Measurements from ENCODE around the gene KLHL14. TPM values are rescaled to one million over a fixed set of nuclear protein-coding genes. Genes with fewer than 3 reads are reported as not detected.

KLHL14 gene
- total RNA-seq, 3 donors from 2014 or later = 0.32 to 0.59 (median 0.33) TPM

GRCh38 chr18:32764611-32765244 lies 8.1 kb downstream of the KLHL14 start:
- Histone ChIP-seq H3K27me3 (peaks cover 0 to 13% of the 10 kb centered on the region in 2 donors), H3K36me3 (no peaks in the 10 kb centered on the region), H3K9me3 (no peaks in the 10 kb centered on the region), H3K4me1 (no peaks in the 10 kb centered on the region), H3K27ac (no peak overlapping the region), H3K4me3 (no peak overlapping the region)
- TF ChIP-seq, protein P1, sequence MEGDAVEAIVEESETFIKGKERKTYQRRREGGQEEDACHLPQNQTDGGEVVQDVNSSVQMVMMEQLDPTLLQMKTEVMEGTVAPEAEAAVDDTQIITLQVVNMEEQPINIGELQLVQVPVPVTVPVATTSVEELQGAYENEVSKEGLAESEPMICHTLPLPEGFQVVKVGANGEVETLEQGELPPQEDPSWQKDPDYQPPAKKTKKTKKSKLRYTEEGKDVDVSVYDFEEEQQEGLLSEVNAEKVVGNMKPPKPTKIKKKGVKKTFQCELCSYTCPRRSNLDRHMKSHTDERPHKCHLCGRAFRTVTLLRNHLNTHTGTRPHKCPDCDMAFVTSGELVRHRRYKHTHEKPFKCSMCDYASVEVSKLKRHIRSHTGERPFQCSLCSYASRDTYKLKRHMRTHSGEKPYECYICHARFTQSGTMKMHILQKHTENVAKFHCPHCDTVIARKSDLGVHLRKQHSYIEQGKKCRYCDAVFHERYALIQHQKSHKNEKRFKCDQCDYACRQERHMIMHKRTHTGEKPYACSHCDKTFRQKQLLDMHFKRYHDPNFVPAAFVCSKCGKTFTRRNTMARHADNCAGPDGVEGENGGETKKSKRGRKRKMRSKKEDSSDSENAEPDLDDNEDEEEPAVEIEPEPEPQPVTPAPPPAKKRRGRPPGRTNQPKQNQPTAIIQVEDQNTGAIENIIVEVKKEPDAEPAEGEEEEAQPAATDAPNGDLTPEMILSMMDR (IDR thresholded peaks at IDR 0.05) = no peak
- no peak for TF ChIP-seq POLR2AphosphoS5 (IDR thresholded peaks at IDR 0.05)
- TF ChIP-seq POLR2A (IDR thresholded peaks at IDR 0.05) = no peak
- no peak for DNase-seq (ENCODE audit: low spot score in 2 of 2)
- intact Hi-C loops (cut with DNase I; ENCODE audit: low total_unique reads) = no loop called here

DNA sequence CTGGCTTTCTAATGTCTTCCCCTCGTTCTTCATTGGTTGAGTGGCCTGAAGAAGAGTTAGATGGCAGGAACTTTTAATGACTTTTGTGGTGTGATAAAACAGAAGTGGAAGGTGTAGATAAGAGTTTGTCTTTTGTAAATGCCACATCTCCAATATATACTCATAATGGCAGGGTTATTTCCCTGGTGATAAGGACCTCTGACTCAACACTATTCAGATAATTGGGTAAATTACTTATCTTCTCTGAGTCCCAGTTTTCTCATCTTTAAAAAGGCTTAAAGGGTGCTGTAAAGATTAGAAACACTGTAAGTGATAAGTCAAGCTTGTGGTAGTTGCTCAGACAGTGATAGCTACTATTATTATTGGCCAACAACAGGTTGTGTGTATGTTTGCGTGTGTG lies 9.5 kb downstream of the KLHL14 start:
- H3K27me3 ChIP-seq = peaks cover 0 to 4% of the 10 kb centered on the region in 2 donors
- intact Hi-C loops (cut with DNase I; ENCODE audit: low total_unique reads) = no loop called here
- no peaks in the 10 kb centered on the region for H3K36me3 ChIP-seq
- no peaks in the 10 kb centered on the region for H3K4me1 ChIP-seq
- no peak overlapping the region for H3K4me3 ChIP-seq
- no peaks in the 10 kb centered on the region for H3K9me3 ChIP-seq
- H3K27ac ChIP-seq = no peak overlapping the region
- TF ChIP-seq, protein P1 (IDR thresholded peaks at IDR 0.05) = no peak
- no peak for TF ChIP-seq POLR2A (IDR thresholded peaks at IDR 0.05)
- no peak for TF ChIP-seq POLR2AphosphoS5 (IDR thresholded peaks at IDR 0.05)
- DNase-seq (ENCODE audit: low spot score in 2 of 2) = no peak

- Histone ChIP-seq H3K4me1 (no peaks in the 10 kb centered on the region), H3K36me3 (no peaks in the 10 kb centered on the region), H3K9me3 (no peaks in the 10 kb centered on the region), H3K27me3 (no peaks in the 10 kb centered on the region), H3K4me3 (no peak overlapping the region), H3K27ac (no peak overlapping the region)
- TF ChIP-seq POLR2AphosphoS5 (IDR thresholded peaks at IDR 0.05) (no peak), POLR2A (IDR thresholded peaks at IDR 0.05) (no peak)
- TF ChIP-seq, protein P1 (IDR thresholded peaks at IDR 0.05) = no peak
- no peak for DNase-seq (ENCODE audit: low spot score in 2 of 2)
- intact Hi-C loops (cut with DNase I; ENCODE audit: low total_unique reads) = no loop called here
Observed at GRCh38 chr18:32761231-32761630, 11.6 kb downstream of the KLHL14 start.

GRCh38 chr18:32760391-32760790 lies 12.4 kb downstream of the KLHL14 start:
- no peaks in the 10 kb centered on the region for H3K4me1 ChIP-seq
- no peaks in the 10 kb centered on the region for H3K27me3 ChIP-seq
- no peak overlapping the region for H3K27ac ChIP-seq
- H3K9me3 ChIP-seq = no peaks in the 10 kb centered on the region
- intact Hi-C loops (cut with DNase I; ENCODE audit: low total_unique reads) = no loop called here
- DNase-seq (ENCODE audit: low spot score in 2 of 2) = no peak
- no peak overlapping the region for H3K4me3 ChIP-seq
- no peak for TF ChIP-seq POLR2A (IDR thresholded peaks at IDR 0.05)
- TF ChIP-seq, protein P1 (IDR thresholded peaks at IDR 0.05) = no peak
- H3K36me3 ChIP-seq = no peaks in the 10 kb centered on the region

- DNase-seq (ENCODE audit: low spot score in 2 of 2) = no peak
- Histone ChIP-seq H3K36me3 (no peaks in the 10 kb centered on the region), H3K4me1 (no peaks in the 10 kb centered on the region), H3K27ac (no peak overlapping the region), H3K27me3 (no peaks in the 10 kb centered on the region), H3K9me3 (no peaks in the 10 kb centered on the region), H3K4me3 (no peak overlapping the region)
- TF ChIP-seq POLR2AphosphoS5 (IDR thresholded peaks at IDR 0.05) = no peak
- TF ChIP-seq POLR2A (IDR thresholded peaks at IDR 0.05) = no peak
- TF ChIP-seq, protein P1 (IDR thresholded peaks at IDR 0.05) = no peak
- intact Hi-C loops (cut with DNase I; ENCODE audit: low total_unique reads) = no loop called here
Observed at GRCh38 chr18:32759611-32760167, 13.1 kb downstream of the KLHL14 start.

Data from breast epithelium (tissue), 4 donors.